Measurements from ENCODE around the gene WWC2.

Gene WWC2

DNA sequence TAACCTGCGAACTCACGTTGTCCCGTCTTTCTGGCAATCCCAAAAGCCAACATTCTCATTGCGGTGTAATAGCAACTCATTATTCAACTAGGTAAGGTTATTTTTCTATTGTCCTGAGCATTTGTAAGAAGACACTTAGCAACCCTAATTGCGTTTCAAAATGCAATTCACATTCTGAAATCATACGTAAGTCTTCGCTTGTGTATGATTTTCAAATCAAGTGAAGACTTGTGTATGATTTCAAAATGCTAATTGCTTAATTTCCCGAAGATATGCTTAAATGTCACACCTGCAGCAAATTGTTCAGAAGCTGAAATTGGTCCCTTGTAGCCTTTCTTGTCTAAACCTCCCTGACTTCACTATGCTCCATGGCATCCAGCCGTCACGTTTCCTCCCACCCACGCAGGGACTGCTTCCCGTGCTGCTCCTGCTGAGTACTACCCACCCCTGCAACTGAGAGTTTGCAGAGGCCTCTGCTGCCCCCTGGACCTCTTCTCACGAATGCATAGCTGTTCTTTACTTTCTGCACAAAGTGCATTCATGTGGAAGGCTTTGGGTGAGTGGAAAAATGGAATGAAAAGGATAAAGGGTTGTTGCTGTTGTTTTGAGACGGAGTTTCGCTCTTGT lies 264.0 kb downstream of the WWC2 start:
- DNase-seq: no peak

DNA sequence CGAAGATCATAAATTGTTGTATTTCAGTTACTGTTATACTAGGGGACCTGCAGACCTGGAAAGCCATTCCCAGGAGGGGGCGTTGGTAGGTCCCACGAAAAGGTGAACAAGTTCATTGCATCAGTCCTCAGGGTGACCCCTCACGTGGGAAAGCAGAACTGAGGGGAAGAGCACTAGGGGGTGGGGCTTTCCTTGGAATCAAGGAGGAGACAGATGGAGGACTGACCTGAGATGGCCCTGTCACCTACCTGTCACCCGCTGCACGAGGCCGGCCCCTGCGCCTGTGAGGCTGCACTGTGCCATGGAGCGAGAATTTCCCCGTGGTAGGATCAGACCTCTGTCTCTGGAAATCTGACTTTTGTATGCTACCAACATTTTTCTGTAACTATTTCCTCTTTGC lies 265.0 kb downstream of the WWC2 start:
- no peak for DNase-seq

GRCh38 chr4:183366206-183366835 lies 267.3 kb downstream of the WWC2 start:
- DNase-seq: no peak

DNA sequence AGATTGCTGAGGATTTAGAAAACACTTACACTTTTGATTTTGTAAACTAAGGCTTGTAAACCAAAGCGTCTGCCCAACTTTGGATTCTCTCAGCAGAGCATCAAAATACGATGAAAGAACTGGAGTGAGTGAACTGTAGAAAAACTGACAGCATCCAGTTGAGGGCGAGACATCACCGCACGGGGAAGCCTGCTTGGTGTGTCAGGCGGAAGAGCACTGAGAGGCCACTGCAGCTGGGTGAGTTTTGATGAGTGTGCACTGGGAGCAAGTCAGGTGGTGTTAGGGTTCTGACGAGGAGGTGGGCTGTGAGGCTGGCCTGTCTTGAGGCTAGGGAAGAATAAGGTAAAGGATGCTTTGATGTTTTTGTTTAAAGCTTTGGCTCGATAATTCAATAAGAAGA lies 270.0 kb downstream of the WWC2 start:
- DNase-seq: no peak

Data from CD4-positive, alpha-beta T cell treated with Interleukin-17A for 4 hours (primary cell).